Left cardiac atrium (tissue), 4 donors: ENCODE measurements around the gene NUP210. TPM values are rescaled to one million over a fixed set of nuclear protein-coding genes. Genes with fewer than 3 reads are reported as not detected.

Experiments
- ATAC-seq, 2 donors: fragments of 200-7000 bp; cut with Tn5 transposase; one replicate each; pipeline ENCODE4 v1.9.1; 2020; ENCODE audit warnings: mild to moderate bottlenecking in 2 of 2, moderate library complexity in 2 of 2
- DNase-seq: peaks from one replicate; pipeline ENCODE4 v3.0.0-alpha.2; 2020
- intact Hi-C, 2 donors: fragments of 100-400 bp; cut with DNase I; formaldehyde crosslinking; loops; one replicate each; pipeline versions ENCODE4 v1.14.1 to v1.15.1; 2022 to 2023
- total RNA-seq, 2 donors: library from RNA; stranded (reverse); fragmentation: NEBNext Ultra II Directional; extraction: Animal tissue kit (Norgen Biotek cat#: 25700); gene quantifications; one replicate each; pipeline ENCODE4 v1.2.1, GENCODE V29; 2021
- donor health status: DM: no; HTN: yes; CAD: no.
- donor health status: DM: no; HTN: yes; CAD: no; lungs with severe emphysema.
- donor health status: DM: yes; HTN: yes; CAD: no.
- donor health status: Dilated cardiomyopathy.

Gene NUP210
- total RNA-seq, 2 donors from 2014 or later = 2.8 to 4.7 TPM

DNA sequence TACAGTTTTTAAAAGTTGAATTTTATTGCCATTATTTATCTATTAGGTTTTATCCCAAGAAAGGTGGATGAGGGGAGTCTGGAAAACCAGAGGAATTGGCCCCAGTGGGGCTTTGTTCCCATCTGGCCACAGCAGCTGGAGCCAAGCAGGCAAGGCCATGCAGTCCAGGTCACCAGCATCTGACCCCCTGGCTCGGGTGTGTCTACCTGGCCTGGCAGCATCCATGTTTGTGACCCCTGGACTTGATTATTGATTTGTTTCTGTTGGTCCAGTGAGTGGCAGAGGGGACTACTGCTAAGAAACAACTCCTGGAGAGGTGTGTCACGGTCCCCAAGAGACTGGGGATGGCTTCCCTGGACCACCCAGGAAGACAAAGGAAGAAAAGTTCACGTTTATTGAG lies 111.1 kb downstream of the NUP210 start:
- intact Hi-C loops = no loop called here
- no peak for ATAC-seq
- DNase-seq = no peak

- intact Hi-C loops = no loop called here
Observed at GRCh38 chr3:13308380-13308801, 111.7 kb downstream of the NUP210 start.

DNA sequence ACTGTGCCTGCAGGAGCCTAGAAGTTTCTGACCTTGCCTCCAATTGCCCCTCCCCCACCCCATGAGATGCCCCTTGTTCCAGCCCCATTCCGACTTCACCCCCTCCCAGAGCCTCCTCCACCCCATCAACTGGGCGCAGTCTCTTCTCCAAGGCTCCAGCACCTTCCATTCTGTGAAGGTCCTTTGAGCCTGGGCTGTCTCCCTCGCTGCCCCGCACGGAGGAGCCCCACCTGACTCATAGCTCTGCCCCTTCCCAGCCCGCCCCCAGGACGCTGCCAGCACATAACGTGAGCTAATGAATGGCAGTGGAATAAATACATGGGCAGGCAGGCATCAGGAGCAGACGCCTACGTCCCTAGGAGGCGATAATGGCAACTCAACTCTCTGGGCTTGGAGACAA lies 113.1 kb downstream of the NUP210 start:
- no peak for ATAC-seq
- DNase-seq = no peak
- intact Hi-C loops = no loop called here

More at GRCh38 chr3:13308380-13308801, 111.7 kb downstream of the NUP210 start:
- no peak for DNase-seq
- ATAC-seq = peak in 1 of 2 donors; percentile 26

- DNase-seq (no peak), ATAC-seq (no peak)
- intact Hi-C loops = no loop called here
Observed at GRCh38 chr3:13305623-13306022, 114.5 kb downstream of the NUP210 start.

DNA sequence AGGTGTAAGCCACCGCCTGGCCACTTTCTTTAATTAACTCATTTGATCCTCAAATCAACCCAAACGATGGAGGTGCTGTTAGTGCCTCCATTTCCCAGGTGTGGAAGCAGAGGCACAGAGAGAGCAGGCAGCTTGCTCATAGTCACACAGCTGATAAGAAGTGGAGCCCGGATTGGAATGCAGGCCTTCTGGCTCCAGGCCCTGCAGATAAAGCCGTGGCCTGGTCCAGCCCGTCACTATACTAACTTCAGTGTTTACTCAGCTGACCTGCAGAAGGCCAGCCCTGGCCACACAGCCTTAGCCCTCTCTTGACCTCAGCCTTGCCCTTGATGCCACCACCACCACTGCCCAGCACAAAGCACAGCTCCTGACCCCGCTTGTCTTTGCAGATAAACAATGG lies 116.7 kb downstream of the NUP210 start:
- DNase-seq (no peak), ATAC-seq (peak in 1 of 2 donors; percentile 21)
- intact Hi-C loops = no loop called here

DNA sequence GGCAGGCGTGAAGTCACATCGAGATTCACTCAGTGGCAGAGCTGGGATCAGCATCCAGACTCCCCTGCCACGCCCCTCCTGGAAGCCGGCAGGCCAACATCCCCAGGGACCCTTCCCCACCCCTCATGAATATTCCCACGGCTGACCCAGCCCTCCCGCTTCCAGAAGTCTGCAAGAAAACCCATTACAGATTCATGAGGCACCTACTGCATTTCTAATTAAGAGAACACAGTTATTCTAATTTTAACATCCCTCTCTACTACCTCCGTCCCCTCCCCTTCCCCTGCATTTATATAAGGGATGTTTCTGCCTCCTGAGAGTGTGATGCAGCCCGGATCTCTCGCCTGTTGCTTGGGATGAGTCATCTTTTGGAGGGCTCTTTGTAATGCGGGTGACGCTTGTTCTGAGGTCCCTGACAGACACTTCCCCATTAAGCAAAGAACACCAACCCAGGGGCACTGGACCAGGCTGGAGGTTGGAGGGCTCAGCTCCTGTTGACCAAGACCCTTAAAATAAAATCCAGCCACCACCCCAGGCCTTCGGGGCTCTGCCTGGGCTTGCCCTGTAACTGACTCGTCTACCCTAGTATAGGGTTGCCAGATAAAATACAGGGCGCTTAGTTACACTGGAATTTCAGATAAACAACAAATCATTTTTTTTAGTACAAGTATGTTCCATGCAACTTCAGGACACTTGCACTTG lies 118.7 kb downstream of the NUP210 start:
- intact Hi-C loops = no loop called here
- no peak for DNase-seq
- ATAC-seq = peak; percentile 71 to 85

GRCh38 chr3:13300546-13301285 lies 119.4 kb downstream of the NUP210 start:
- DNase-seq (no peak), ATAC-seq (no peak)
- intact Hi-C loops = no loop called here

DNA sequence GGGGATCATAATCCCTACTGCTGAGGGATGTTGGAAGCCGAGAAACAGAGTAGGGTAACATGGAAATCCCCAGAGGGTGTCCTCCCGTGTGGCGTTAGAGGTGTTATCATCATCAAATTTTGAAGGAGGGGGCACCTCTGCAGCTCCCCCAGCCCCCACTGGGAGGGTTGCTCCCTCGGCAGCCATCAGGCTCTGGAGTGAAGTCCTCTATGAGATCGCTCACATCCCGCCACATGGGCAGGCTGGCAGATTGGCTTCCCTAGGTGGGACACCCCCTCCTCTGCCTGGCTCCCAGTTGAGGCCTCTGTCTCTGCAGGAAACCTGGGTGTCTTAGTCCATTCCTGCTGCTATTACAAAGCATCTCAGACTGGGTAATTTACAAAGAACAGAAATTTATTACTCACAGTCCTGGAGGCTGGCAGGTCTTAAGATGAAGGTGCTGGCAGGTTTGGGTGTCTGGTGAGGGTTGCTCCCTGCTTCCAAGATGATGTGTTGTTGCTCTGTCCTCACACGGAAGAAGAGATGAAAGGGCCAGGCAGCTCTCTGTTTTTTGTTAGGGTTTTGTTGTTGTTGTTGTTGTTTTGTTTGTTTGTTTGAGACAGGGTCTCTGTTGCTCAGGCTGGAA lies 120.5 kb downstream of the NUP210 start:
- ATAC-seq = no peak
- intact Hi-C loops = no loop called here
- DNase-seq = no peak

DNA sequence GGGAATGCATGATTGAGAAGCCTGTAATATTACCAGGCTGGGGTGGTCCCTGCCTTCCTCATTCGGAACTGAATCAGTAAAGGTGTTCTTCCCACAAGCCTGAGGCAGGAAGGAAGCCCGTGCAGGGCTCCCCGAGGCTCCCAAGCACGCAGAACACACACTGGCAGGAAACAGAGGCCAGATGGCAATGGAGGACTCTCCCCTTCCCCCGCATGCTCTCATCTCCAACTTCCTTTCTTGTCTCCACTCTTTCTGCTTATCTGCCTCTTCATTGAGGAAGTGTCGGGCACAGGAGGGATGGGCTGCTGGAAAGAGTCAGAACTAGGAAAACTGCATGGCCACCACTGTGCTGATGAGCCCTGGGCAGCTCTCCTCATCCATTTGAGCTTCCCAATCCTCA lies 123.5 kb downstream of the NUP210 start:
- no peak for DNase-seq
- ATAC-seq = no peak
- intact Hi-C loops = no loop called here

- intact Hi-C loops = no loop called here
- ATAC-seq = no peak
- DNase-seq = no peak
Observed at GRCh38 chr3:13294442-13295351, 125.4 kb downstream of the NUP210 start.

- intact Hi-C loops = no loop called here
- ATAC-seq (no peak), DNase-seq (no peak)
Observed at GRCh38 chr3:13292375-13292774, 127.7 kb downstream of the NUP210 start.

GRCh38 chr3:13290941-13291340 lies 129.2 kb downstream of the NUP210 start:
- DNase-seq (no peak), ATAC-seq (no peak)
- intact Hi-C loops = no loop called here

- DNase-seq (no peak), ATAC-seq (no peak)
- intact Hi-C loops = loop anchor here in 1 of 2 donors (10.0 kb wide), 1 partner anchor 195 kb away; no protein-coding TSS in a partner anchor
Observed at GRCh38 chr3:13289771-13290285, 130.3 kb downstream of the NUP210 start.

- intact Hi-C loops = loop anchor here in 1 of 2 donors (10.0 kb wide), 1 partner anchor 194 kb away; no protein-coding TSS in a partner anchor
- no peak for ATAC-seq
- DNase-seq = no peak
Observed at GRCh38 chr3:13288732-13289718, 131.1 kb downstream of the NUP210 start.

DNA sequence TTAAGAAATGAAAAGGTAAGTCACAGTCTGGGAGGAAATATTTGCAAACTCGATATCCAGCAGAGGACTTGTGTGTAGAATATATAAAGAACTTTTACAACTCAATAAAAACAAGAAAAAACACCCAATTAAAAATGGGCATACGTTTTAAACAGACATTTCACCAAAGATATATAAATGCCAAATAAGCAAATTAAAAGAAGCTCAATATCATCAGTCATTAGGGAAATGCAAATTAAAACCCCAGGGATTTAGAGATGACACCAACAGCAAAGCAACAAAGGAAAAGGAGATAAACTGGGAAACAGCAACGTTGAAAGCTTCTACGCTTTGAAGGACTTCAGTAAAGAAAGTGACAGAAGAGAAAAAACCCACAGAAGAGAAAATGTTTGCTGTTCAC lies 132.3 kb downstream of the NUP210 start:
- intact Hi-C loops = loop anchor here in 1 of 2 donors (10.0 kb wide), 1 partner anchor 193 kb away; no protein-coding TSS in a partner anchor
- DNase-seq (no peak), ATAC-seq (no peak)

DNA sequence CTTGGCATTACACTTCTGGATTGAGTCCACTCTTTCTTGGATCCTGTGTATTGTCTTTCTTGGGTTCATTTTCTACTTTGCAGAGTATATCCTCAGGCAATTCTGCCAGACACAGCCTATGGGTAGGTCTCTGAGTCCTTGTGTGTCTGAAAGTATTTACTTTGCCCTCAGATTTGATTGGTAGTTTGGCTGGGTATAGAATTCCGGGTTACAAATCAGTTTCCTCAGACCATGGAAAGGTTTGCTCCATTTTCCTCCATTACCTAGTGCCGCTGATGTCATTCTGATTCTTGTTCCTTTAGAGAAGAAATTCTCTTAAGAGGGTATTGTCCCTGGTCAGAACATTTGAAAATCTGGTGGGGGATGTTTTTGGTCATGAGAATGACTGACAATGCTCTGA lies 133.2 kb downstream of the NUP210 start:
- no peak for DNase-seq
- intact Hi-C loops = loop anchor here in 1 of 2 donors (10.0 kb wide), 1 partner anchor 192 kb away; no protein-coding TSS in a partner anchor
- ATAC-seq = no peak

DNA sequence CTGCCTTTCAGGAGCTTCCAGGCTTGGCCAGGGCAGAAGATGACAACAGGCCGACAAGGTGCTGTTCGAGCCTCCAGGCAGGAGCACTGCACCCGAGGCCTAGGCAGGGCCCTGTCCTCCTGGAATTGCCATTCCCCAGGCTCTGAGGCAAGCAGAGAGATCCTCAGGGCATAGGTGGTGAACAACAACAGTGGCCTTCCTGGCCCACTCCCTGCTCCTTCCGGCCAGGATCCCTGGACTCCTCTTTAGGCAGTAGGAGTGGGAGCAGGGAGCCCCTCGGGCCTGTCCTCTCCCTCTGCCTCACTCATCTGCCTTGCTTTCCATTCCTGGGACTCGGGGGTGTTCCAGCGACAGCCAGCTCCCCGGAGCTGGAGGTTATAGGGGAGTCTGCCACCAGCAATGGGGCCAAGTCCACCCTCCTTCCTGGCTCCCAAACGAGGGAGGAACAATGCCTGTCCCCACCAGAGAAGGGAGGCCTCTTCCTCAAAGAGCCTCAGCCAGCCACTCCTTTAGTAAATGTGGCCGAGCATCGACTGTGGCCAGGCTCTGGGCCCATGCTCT lies 135.0 kb downstream of the NUP210 start:
- DNase-seq (no peak), ATAC-seq (no peak)
- intact Hi-C loops = loop anchor here in 1 of 2 donors (10.0 kb wide), 1 partner anchor 190 kb away; no protein-coding TSS in a partner anchor
